Ovary (tissue), 3 donors: ENCODE results near the gene ZFP28.

Source experiments
- CTCF ChIP-seq, 3 donors: fragments of 450-650 bp in 2 of 3; fragments of 200-600 bp in 1 of 3; IDR thresholded peaks; one replicate each; pipeline versions ENCODE4 v1.5.1 to v1.8.0; 2016 to 2022; ENCODE audit warnings: antibody characterized with exemption in 3 of 3, mild to moderate bottlenecking in 1 of 3
- POLR2A ChIP-seq: fragments of 450-650 bp; IDR thresholded peaks from one replicate; pipeline ENCODE4 v1.6.1; 2017; ENCODE audit warnings: antibody characterized with exemption, mild to moderate bottlenecking, moderate library complexity
- donor health status: DM: no; HTN: no; CAD: no.

GRCh38 chr19:56554272-56554869 is 15.6 kb downstream of the ZFP28 start:
- TF ChIP-seq CTCF (IDR thresholded peaks at IDR 0.05) (no peak), POLR2A (no peak)
